Nephron progenitor cell (in vitro differentiated cells): ENCODE measurements around the gene LIPC.
A peak's percentile ranks its signal among the peaks of the same experiment; 100 is the strongest.

Experiments
- DNase-seq: peaks from one replicate; pipeline ENCODE4 v3.0.0; 2021
- H3K27ac Mint-ChIP-seq: 2 replicates; pipeline ENCODE4 v1.8.0; 2021; ENCODE audit warnings: mild to moderate bottlenecking, moderate library complexity, mixed read lengths
- H3K27me3 Mint-ChIP-seq: 2 replicates; pipeline ENCODE4 v1.8.0; 2021; ENCODE audit warnings: mild to moderate bottlenecking, low read depth, mixed read lengths; ENCODE audit not compliant: poor library complexity
- H3K36me3 Mint-ChIP-seq: 2 replicates; pipeline ENCODE4 v1.8.0; 2021; ENCODE audit warnings: low read depth, mixed read lengths
- H3K4me1 Mint-ChIP-seq: 2 replicates; pipeline ENCODE4 v1.8.0; 2021; ENCODE audit warnings: mixed read lengths
- H3K4me3 Mint-ChIP-seq: 2 replicates; pipeline ENCODE4 v1.8.0; 2021; ENCODE audit warnings: mild to moderate bottlenecking, moderate library complexity, mixed read lengths
- H3K9me3 Mint-ChIP-seq: 2 replicates; pipeline ENCODE4 v1.8.0; 2021; ENCODE audit warnings: mild to moderate bottlenecking, moderate library complexity, mixed read lengths
- TF ChIP-seq, protein P1 (sequence below): fragments of 200-600 bp; sonication (generic); IDR thresholded peaks from 2 replicates; pipeline ENCODE4 v1.5.0; 2021; ENCODE audit warnings: antibody characterized with exemption

Gene LIPC

DNA sequence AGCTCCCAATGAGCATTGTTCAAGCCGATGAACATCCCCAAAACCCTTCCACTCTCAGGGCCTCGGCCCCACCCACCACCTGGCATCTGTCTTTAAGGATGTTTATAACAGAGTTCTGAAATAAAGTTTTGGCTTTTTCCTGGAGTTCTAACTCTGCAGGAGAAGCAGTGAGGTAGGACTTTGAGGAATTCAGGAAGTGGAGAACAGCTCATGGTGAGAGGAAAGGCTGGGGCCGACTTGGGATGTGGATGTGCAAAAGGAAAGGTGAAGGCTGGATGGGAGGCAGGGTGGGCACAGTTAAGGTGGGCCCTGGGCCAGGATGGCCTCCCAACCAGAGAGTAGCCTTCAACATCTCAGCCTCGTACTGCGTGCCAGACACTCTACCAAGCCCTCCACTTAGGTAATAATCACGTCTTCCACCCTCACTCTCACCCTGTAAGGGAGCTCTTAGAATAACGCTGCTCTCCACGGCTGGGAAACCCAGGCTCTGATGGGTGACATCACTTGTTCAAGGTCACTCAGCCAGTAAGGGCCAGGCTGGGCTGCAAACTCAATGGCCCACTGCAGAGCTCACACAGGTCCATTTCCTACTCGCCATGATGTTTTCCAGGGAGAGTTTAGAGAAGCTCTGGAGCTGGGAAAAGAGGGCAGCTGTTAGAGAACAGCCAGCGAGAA, 28.5 kb downstream of the LIPC start:
- Mint-ChIP-seq H3K27me3 (peaks cover 3% of the 10 kb centered on the region), H3K4me3 (no peak overlapping the region), H3K27ac (no peak overlapping the region), H3K36me3 (no peaks in the 10 kb centered on the region), H3K4me1 (peaks cover 66% of the 10 kb centered on the region), H3K9me3 (no peaks in the 10 kb centered on the region)
- DNase-seq, result no peak
- TF ChIP-seq, protein P1, sequence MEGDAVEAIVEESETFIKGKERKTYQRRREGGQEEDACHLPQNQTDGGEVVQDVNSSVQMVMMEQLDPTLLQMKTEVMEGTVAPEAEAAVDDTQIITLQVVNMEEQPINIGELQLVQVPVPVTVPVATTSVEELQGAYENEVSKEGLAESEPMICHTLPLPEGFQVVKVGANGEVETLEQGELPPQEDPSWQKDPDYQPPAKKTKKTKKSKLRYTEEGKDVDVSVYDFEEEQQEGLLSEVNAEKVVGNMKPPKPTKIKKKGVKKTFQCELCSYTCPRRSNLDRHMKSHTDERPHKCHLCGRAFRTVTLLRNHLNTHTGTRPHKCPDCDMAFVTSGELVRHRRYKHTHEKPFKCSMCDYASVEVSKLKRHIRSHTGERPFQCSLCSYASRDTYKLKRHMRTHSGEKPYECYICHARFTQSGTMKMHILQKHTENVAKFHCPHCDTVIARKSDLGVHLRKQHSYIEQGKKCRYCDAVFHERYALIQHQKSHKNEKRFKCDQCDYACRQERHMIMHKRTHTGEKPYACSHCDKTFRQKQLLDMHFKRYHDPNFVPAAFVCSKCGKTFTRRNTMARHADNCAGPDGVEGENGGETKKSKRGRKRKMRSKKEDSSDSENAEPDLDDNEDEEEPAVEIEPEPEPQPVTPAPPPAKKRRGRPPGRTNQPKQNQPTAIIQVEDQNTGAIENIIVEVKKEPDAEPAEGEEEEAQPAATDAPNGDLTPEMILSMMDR, result no peak

DNA sequence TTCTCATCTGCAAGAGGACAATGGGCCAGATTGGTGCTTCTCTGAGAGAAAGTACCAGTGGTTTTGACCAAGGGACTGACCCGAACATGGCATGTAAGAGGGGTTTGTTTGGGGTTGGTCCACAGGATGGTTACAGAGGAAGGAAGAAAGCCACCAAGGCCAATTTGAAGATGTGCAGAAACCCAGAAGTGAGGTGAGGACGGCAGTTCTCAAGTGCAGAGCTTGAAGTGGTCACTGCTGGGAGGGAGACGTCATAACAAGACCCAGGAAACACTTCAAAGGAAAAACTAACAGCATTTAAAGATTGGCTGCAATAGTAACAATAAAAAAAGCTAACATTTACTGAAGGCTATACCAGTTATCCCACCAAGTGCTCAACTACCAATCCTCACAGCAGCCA, 29.1 kb downstream of the LIPC start:
- Mint-ChIP-seq H3K9me3 (no peaks in the 10 kb centered on the region), H3K27ac (no peak overlapping the region), H3K4me3 (no peak overlapping the region), H3K27me3 (peaks cover 3% of the 10 kb centered on the region), H3K36me3 (no peaks in the 10 kb centered on the region), H3K4me1 (peaks cover 70% of the 10 kb centered on the region)
- TF ChIP-seq, protein P1, result no peak
- DNase-seq, result no peak

- no peak for DNase-seq
- peaks cover 80% of the 10 kb centered on the region for H3K4me1 Mint-ChIP-seq
- peaks cover 3% of the 10 kb centered on the region for H3K27me3 Mint-ChIP-seq
- TF ChIP-seq, protein P1, result no peak
- no peak overlapping the region for H3K4me3 Mint-ChIP-seq
- H3K36me3 Mint-ChIP-seq, result no peaks in the 10 kb centered on the region
- no peaks in the 10 kb centered on the region for H3K9me3 Mint-ChIP-seq
- peak overlapping the region; percentile 88 for H3K27ac Mint-ChIP-seq
Measured at GRCh38 chr15:58462547-58462946, 30.8 kb downstream of the LIPC start.

- Mint-ChIP-seq H3K9me3 (no peaks in the 10 kb centered on the region), H3K4me1 (peaks cover 80% of the 10 kb centered on the region), H3K27ac (peak overlapping the region; percentile 40), H3K27me3 (peaks cover 3% of the 10 kb centered on the region), H3K4me3 (no peak overlapping the region), H3K36me3 (no peaks in the 10 kb centered on the region)
- DNase-seq, result no peak
- TF ChIP-seq, protein P1, result no peak
Measured at GRCh38 chr15:58462973-58463663, 31.3 kb downstream of the LIPC start.

DNA sequence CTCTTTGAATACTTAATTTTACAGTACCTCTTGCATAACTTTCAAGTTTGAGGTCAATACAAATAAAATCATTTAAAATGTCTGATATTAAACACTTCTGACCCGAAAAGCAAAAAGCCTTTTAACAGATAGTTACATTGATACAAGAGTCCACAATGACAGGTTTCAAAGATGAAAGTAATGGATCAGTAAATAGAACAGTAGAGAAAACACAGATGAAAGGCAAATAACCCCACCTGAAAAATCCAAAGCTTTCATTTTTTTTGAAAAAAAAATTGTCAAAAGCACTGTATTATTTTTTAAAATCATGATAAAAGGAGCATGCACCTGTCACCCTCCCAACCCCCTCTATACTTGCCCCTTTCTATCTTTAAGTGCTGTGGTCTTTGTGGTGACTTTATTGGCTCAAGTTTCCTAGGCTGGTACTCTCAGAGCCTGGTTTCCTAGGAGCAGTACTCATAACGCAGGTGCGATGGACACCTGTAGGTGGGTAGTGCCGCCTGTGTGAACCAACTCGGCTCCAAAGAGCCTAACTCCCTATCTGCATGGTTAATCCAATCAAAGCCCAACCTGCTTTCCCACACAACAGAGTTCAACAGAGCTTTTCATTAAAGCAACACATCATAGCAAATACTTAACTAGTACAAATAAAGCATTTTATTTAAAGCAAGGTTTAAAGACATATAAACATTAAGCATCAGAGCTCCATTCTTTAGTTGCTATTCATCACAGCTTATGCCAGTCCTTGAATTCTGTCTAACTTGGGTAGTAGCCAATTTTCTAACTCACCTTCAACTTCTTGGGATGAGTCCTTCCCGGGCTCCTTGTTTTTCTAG, 32.2 kb downstream of the LIPC start:
- DNase-seq, result no peak
- Mint-ChIP-seq H3K4me3 (no peak overlapping the region), H3K9me3 (no peaks in the 10 kb centered on the region), H3K27ac (no peak overlapping the region), H3K36me3 (no peaks in the 10 kb centered on the region), H3K27me3 (peaks cover 3% of the 10 kb centered on the region), H3K4me1 (peaks cover 80% of the 10 kb centered on the region)
- TF ChIP-seq, protein P1, result no peak
